GM23338 (cell line): ENCODE results near the gene SPON2. TPM values are rescaled to one million over a fixed set of nuclear protein-coding genes. Genes with fewer than 3 reads are reported as not detected.

Experiments
- ATAC-seq: fragments of 200-7000 bp; cut with Tn5 transposase; 3 replicates; pipeline ENCODE4 v1.9.1; 2020
- DNase-seq: peaks from one replicate; pipeline ENCODE4 v3.0.0-alpha.2; 2015; ENCODE audit warnings: low spot score
- H2AFZ ChIP-seq: fragments of 200-600 bp; sonication (generic); 2 replicates; pipeline ENCODE4 v1.8.0; 2016; ENCODE audit warnings: antibody characterized with exemption, mild to moderate bottlenecking, moderate library complexity
- H3F3A ChIP-seq: fragments of 200-600 bp; sonication (generic); replicated peaks from 2 replicates; pipeline ENCODE4 v1.8.0; 2017; ENCODE audit warnings: antibody characterized with exemption, mixed run types, low read depth
- H3K27ac ChIP-seq: fragments of 200-600 bp; sonication (generic); 2 replicates; pipeline ENCODE4 v1.6.1; 2016; ENCODE audit warnings: low read depth
- H3K27me3 ChIP-seq: fragments of 200-600 bp; sonication (generic); 2 replicates; pipeline ENCODE4 v1.8.0; 2016; ENCODE audit warnings: mild to moderate bottlenecking, mixed run types, moderate library complexity; ENCODE audit not compliant: insufficient read depth
- H3K36me3 ChIP-seq: fragments of 200-600 bp; sonication (generic); 2 replicates; pipeline ENCODE4 v1.8.0; 2016; ENCODE audit warnings: mild to moderate bottlenecking; ENCODE audit not compliant: insufficient read depth
- H3K4me1 ChIP-seq: fragments of 200-600 bp; sonication (generic); 2 replicates; pipeline ENCODE4 v1.8.0; 2016; ENCODE audit warnings: mild to moderate bottlenecking, moderate library complexity; ENCODE audit not compliant: insufficient read depth
- H3K4me2 ChIP-seq: fragments of 200-600 bp; sonication (generic); 2 replicates; pipeline ENCODE4 v1.7.1; 2017; ENCODE audit warnings: mixed run types
- H3K4me3 ChIP-seq: fragments of 200-600 bp; sonication (generic); 2 replicates; pipeline ENCODE4 v1.6.1; 2016; ENCODE audit warnings: mixed run types
- H3K79me2 ChIP-seq: fragments of 200-600 bp; sonication (generic); replicated peaks from 2 replicates; pipeline ENCODE4 v1.8.0; 2017; ENCODE audit warnings: mild to moderate bottlenecking; ENCODE audit not compliant: insufficient read depth
- H3K9me2 ChIP-seq: fragments of 200-600 bp; sonication (generic); 2 replicates; pipeline ENCODE4 v1.8.0; 2017; ENCODE audit not compliant: insufficient read depth
- H4K20me1 ChIP-seq: fragments of 200-600 bp; sonication (generic); replicated peaks from 2 replicates; pipeline ENCODE4 v1.8.0; 2017; ENCODE audit warnings: mild to moderate bottlenecking; ENCODE audit not compliant: insufficient read depth
- H3K27ac Mint-ChIP-seq: 2 replicates; pipeline ENCODE4 v1.8.0; 2020; ENCODE audit warnings: inconsistent platforms, mild to moderate bottlenecking, moderate library complexity, mixed read lengths
- H3K27me3 Mint-ChIP-seq: 3 replicates; pipeline ENCODE4 v1.8.0; 2022; ENCODE audit warnings: low read depth, mild to moderate bottlenecking, moderate library complexity, mixed read lengths, inconsistent platforms; ENCODE audit not compliant: insufficient read depth, poor library complexity
- H3K36me3 Mint-ChIP-seq: 3 replicates; pipeline ENCODE4 v1.8.0; 2021; ENCODE audit warnings: low read depth, mild to moderate bottlenecking, inconsistent platforms, moderate library complexity, mixed read lengths
- H3K4me1 Mint-ChIP-seq: 3 replicates; pipeline ENCODE4 v1.8.0; 2020; ENCODE audit warnings: mild to moderate bottlenecking, inconsistent platforms, mixed read lengths
- H3K4me3 Mint-ChIP-seq: 3 replicates; pipeline ENCODE4 v1.8.0; 2021; ENCODE audit warnings: moderate library complexity, mild to moderate bottlenecking, inconsistent platforms, mixed read lengths
- H3K9me3 Mint-ChIP-seq: 3 replicates; pipeline ENCODE4 v1.8.0; 2020; ENCODE audit warnings: moderate library complexity, mild to moderate bottlenecking, inconsistent platforms, mixed read lengths
- CREB1 ChIP-seq: fragments of 250-450 bp; sonication (Bioruptor Pico); IDR thresholded peaks from 2 replicates; pipeline ENCODE4 v1.5.0; 2020; ENCODE audit warnings: low read depth, mild to moderate bottlenecking, moderate library complexity
- EZH2 ChIP-seq: fragments of 200-600 bp; sonication (generic); IDR thresholded peaks from one replicate; pipeline ENCODE4 v1.8.0; 2017; ENCODE audit warnings: antibody characterized with exemption, mild to moderate bottlenecking, low read depth; ENCODE audit not compliant: unreplicated experiment
- EZH2phosphoT487 ChIP-seq: fragments of 200-600 bp; sonication (generic); IDR thresholded peaks from one replicate; pipeline ENCODE4 v1.8.1; 2018; ENCODE audit warnings: antibody characterized with exemption; ENCODE audit not compliant: unreplicated experiment
- JUNB ChIP-seq: IDR thresholded peaks from one replicate; pipeline ENCODE4 v1.6.1; 2016; ENCODE audit warnings: antibody characterized with exemption; ENCODE audit not compliant: unreplicated experiment
- NANOG ChIP-seq: IDR thresholded peaks from 2 replicates; pipeline ENCODE4 v1.6.1; 2016; ENCODE audit warnings: antibody characterized with exemption, borderline replicate concordance
- POLR2AphosphoS5 ChIP-seq: IDR thresholded peaks from 2 replicates; pipeline ENCODE4 v1.6.1; 2016; ENCODE audit warnings: antibody characterized with exemption, low read depth
- STAT1 ChIP-seq: IDR thresholded peaks from one replicate; pipeline ENCODE4 v1.6.1; 2016; ENCODE audit warnings: antibody characterized with exemption; ENCODE audit not compliant: unreplicated experiment
- ZNF114 ChIP-seq: fragments of 250-450 bp; sonication (Bioruptor Pico); IDR thresholded peaks from 2 replicates; pipeline ENCODE4 v1.5.0; 2020; ENCODE audit warnings: mild to moderate bottlenecking, moderate library complexity
- ZNF331 ChIP-seq: fragments of 250-450 bp; sonication (Bioruptor Pico); IDR thresholded peaks from 2 replicates; pipeline ENCODE4 v1.5.0; 2020; ENCODE audit warnings: low read depth, mild to moderate bottlenecking, moderate library complexity
- ZNF462 ChIP-seq: fragments of 250-450 bp; sonication (Bioruptor Pico); IDR thresholded peaks from 2 replicates; pipeline ENCODE4 v1.5.0; 2020; ENCODE audit warnings: mild to moderate bottlenecking, moderate library complexity
- polyA plus RNA-seq: library from polyadenylated mRNA; unstranded; fragments of >200 nt; fragmentation: Nextera tagmentation; extraction: Ambion mirVana; gene quantifications from 2 replicates; pipeline ENCODE4 v1.2.1, GENCODE V29; 2016
- total RNA-seq: library from RNA; depleted of rRNA; stranded (reverse); fragments of >200 nt; shearing (Covaris generic); gene quantifications from 2 replicates; pipeline ENCODE4 v1.2.3, GENCODE V29; 2014
- TF ChIP-seq, protein P1 (sequence below), 2 experiments: fragments of 200-600 bp in 1 of 2; sonication (generic) in 1 of 2; conservative IDR thresholded peaks; 2 replicates each; pipeline versions ENCODE4 v1.5.1 to v1.6.1; 2016 to 2017; ENCODE audit warnings: antibody characterized with exemption in 2 of 2, low read depth in 2 of 2, mild to moderate bottlenecking in 2 of 2, moderate library complexity in 1 of 2
- TF ChIP-seq, protein P2 (sequence below): IDR thresholded peaks from one replicate; pipeline ENCODE4 v1.6.1; 2018; ENCODE audit warnings: antibody characterized with exemption; ENCODE audit not compliant: unreplicated experiment
- TF ChIP-seq, protein P3 (sequence below): IDR thresholded peaks from 2 replicates; pipeline ENCODE4 v1.6.1; 2016; ENCODE audit warnings: antibody characterized with exemption

SPON2 gene
- total and polyA plus RNA-seq, 2 experiments from 2014 or later: 2.1 to 2.4 TPM

DNA sequence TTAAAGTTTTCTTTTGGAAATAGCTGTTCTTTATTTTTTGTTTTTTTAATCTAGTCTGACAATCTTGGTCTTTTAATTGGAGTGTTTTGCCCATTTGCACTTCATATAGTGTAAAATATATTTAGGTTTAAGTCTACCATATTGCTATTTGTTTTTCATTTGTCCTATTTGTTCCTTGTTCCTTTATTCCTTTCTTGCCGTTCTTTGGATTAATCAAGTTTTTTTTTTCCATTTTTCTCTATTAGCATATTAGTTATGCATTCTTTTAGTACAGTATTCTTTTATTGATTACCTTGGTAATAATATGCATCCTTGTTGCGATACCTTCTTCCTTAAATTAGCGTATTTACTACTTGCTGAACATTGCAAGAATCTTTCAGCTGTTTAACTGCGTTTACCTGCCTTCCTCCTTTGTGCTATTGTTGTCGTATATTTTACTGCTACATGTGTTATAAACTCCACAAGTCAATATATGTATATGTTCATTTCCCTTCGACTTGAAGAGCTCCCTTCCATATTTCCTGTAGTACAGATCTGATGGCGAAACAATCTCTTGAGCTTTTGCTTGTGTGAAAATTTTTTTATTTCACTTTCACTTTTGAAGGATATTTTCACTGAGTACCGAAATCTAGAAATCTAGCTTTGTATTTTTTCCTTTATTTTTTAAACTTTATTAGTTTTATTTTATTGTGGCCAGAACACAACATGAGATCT, 35.2 kb downstream of the SPON2 start:
- Histone ChIP-seq H3K27ac (no peak overlapping the region), H3K4me2 (no peak overlapping the region), H3F3A (no peaks in the 10 kb centered on the region), H3K4me3 (no peak overlapping the region), H3K9me2 (no peaks in the 10 kb centered on the region), H3K79me2 (no peaks in the 10 kb centered on the region), H4K20me1 (no peaks in the 10 kb centered on the region), H2AFZ (no peak overlapping the region), H3K36me3 (no peaks in the 10 kb centered on the region), H3K4me1 (no peaks in the 10 kb centered on the region), H3K27me3 (no peaks in the 10 kb centered on the region)
- peaks cover 2% of the 10 kb centered on the region for H3K27me3 Mint-ChIP-seq
- H3K4me3 Mint-ChIP-seq: no peak overlapping the region
- no peak overlapping the region for H3K27ac Mint-ChIP-seq
- ATAC-seq: no peak
- peaks cover 3% of the 10 kb centered on the region; the same call in 1 of the 3 replicates for H3K36me3 Mint-ChIP-seq
- peaks cover 14% of the 10 kb centered on the region; the same call in 2 of the 3 replicates for H3K9me3 Mint-ChIP-seq
- no peaks in the 10 kb centered on the region for H3K4me1 Mint-ChIP-seq
- DNase-seq: no peak
- TF ChIP-seq EZH2phosphoT487: no peak
- no peak for TF ChIP-seq NANOG
- no peak for TF ChIP-seq ZNF114 (CRISPR knock-in tag)
- TF ChIP-seq, protein P1, sequence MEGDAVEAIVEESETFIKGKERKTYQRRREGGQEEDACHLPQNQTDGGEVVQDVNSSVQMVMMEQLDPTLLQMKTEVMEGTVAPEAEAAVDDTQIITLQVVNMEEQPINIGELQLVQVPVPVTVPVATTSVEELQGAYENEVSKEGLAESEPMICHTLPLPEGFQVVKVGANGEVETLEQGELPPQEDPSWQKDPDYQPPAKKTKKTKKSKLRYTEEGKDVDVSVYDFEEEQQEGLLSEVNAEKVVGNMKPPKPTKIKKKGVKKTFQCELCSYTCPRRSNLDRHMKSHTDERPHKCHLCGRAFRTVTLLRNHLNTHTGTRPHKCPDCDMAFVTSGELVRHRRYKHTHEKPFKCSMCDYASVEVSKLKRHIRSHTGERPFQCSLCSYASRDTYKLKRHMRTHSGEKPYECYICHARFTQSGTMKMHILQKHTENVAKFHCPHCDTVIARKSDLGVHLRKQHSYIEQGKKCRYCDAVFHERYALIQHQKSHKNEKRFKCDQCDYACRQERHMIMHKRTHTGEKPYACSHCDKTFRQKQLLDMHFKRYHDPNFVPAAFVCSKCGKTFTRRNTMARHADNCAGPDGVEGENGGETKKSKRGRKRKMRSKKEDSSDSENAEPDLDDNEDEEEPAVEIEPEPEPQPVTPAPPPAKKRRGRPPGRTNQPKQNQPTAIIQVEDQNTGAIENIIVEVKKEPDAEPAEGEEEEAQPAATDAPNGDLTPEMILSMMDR (conservative IDR thresholded peaks at IDR 0.05; ENCODE audit: low read depth in 2 of 2): no peak
- TF ChIP-seq, protein P2, sequence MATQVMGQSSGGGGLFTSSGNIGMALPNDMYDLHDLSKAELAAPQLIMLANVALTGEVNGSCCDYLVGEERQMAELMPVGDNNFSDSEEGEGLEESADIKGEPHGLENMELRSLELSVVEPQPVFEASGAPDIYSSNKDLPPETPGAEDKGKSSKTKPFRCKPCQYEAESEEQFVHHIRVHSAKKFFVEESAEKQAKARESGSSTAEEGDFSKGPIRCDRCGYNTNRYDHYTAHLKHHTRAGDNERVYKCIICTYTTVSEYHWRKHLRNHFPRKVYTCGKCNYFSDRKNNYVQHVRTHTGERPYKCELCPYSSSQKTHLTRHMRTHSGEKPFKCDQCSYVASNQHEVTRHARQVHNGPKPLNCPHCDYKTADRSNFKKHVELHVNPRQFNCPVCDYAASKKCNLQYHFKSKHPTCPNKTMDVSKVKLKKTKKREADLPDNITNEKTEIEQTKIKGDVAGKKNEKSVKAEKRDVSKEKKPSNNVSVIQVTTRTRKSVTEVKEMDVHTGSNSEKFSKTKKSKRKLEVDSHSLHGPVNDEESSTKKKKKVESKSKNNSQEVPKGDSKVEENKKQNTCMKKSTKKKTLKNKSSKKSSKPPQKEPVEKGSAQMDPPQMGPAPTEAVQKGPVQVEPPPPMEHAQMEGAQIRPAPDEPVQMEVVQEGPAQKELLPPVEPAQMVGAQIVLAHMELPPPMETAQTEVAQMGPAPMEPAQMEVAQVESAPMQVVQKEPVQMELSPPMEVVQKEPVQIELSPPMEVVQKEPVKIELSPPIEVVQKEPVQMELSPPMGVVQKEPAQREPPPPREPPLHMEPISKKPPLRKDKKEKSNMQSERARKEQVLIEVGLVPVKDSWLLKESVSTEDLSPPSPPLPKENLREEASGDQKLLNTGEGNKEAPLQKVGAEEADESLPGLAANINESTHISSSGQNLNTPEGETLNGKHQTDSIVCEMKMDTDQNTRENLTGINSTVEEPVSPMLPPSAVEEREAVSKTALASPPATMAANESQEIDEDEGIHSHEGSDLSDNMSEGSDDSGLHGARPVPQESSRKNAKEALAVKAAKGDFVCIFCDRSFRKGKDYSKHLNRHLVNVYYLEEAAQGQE: no peak
- no peak for TF ChIP-seq EZH2
- no peak for TF ChIP-seq ZNF462 (CRISPR knock-in tag)
- TF ChIP-seq POLR2AphosphoS5: no peak
- TF ChIP-seq STAT1: no peak
- no peak for TF ChIP-seq CREB1 (CRISPR knock-in tag)
- TF ChIP-seq ZNF331 (CRISPR knock-in tag): no peak
- TF ChIP-seq, protein P3, sequence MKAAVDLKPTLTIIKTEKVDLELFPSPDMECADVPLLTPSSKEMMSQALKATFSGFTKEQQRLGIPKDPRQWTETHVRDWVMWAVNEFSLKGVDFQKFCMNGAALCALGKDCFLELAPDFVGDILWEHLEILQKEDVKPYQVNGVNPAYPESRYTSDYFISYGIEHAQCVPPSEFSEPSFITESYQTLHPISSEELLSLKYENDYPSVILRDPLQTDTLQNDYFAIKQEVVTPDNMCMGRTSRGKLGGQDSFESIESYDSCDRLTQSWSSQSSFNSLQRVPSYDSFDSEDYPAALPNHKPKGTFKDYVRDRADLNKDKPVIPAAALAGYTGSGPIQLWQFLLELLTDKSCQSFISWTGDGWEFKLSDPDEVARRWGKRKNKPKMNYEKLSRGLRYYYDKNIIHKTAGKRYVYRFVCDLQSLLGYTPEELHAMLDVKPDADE: no peak
- no peak for TF ChIP-seq JUNB
